ENCODE results near the gene PCID2. TPM values are rescaled to one million over a fixed set of nuclear protein-coding genes. Genes with fewer than 3 reads are reported as not detected.

PCID2 gene
- total and polyA plus RNA-seq, 2 of the 13 experiments (the other 11 are each of a cell fraction or from before 2014, with no cell fraction given), result 65.0 to 111 TPM

GRCh38 chr13:113231306-113232207 lies 23.1 kb upstream of the PCID2 start:
- POLR2A ChIA-PET, result interaction anchor here (1.1 to 1.3 kb wide), 2 partner anchors 12 to 22 kb away, joined by 3 read pairs; partner anchors contain the start of gene CUL4A
- in situ Hi-C loops (cut with HindIII; ENCODE audit: extremely low pct_ligation_motif_present, low pct_unique_long_range_greater_than_20kb), result no loop called here
- no peak for FAIRE-seq

More at GRCh38 chr13:113231306-113232207, 23.1 kb upstream of the PCID2 start:
- Histone ChIP-seq H3K9ac (ENCODE audit: insufficient read depth, low read depth, low read length) (no peak overlapping the region), H3K4me1 (ENCODE audit: insufficient read depth, low read length) (no peaks in the 10 kb centered on the region), H3K79me2 (ENCODE audit: insufficient read depth, low read length) (peaks cover 4% of the 10 kb centered on the region), H3K4me3 (replicated peaks in 1 of 3; ENCODE audit: insufficient read depth in 1 of 3, low read depth in 2 of 3, low read length in 3 of 3) (no peak overlapping the region), H3K27me3 (ENCODE audit: control insufficient read depth in 1 of 2, insufficient read depth in 2 of 2, low read length in 2 of 2) (no peaks in the 10 kb centered on the region), H3K27ac (ENCODE audit: extremely low read length, insufficient read depth, low read length) (peak overlapping the region; percentile 26), H4K20me1 (ENCODE audit: insufficient read depth, low read length) (peaks cover 6% of the 10 kb centered on the region; the same call in 1 of the 2 replicates), H2AFZ (ENCODE audit: low read length) (no peak overlapping the region), H3K9me3 (ENCODE audit: low read length) (no peaks in the 10 kb centered on the region), H3K36me3 (replicated peaks in 1 of 2; ENCODE audit: control insufficient read depth in 1 of 2, insufficient read depth in 2 of 2, low read length in 2 of 2) (peaks cover 16 to 61% of the 10 kb centered on the region in 2 experiments), H3K4me2 (ENCODE audit: low read depth, low read length) (no peak overlapping the region)
- intact Hi-C loops (cut with micrococcal nuclease; ENCODE audit: unreplicated experiment), result no loop called here
- BruUV-seq (replicated peaks), result TSS peak; percentile 5
- CTCF ChIA-PET (ENCODE audit: low intra/inter-chr PET ratio, low total read pairs), result no interaction called here
- DNase-seq (ENCODE audit: low spot score), result no peak
- TF ChIP-seq AGO2 (optimal IDR thresholded peaks at IDR 0.05; ENCODE audit: low read depth, low read length), result peak; percentile 76
- TF ChIP-seq ZNF546 (CRISPR knock-in tag; conservative IDR thresholded peaks at IDR 0.05), result no peak
- no peak for TF ChIP-seq PCBP1 (IDR thresholded peaks at IDR 0.05; ENCODE audit: borderline replicate concordance, low read depth, low read length)
- peak; percentile 74 for TF ChIP-seq ZMYM3 (CRISPR knock-in tag; IDR thresholded peaks at IDR 0.05)
- TF ChIP-seq HNRNPL (IDR thresholded peaks at IDR 0.05; ENCODE audit: low read depth, low read length), result peak; percentile 76
- TF ChIP-seq ZNF687 (CRISPR knock-in tag; IDR thresholded peaks at IDR 0.05), result peak; percentile 20; the same call in 1 of the 2 replicates
- peak; percentile 97 for TF ChIP-seq ZNF768 (CRISPR knock-in tag; IDR thresholded peaks at IDR 0.05)
- WGBS (ENCODE audit: low lambda C conversion rate), result 74% methylated on average over 11 of the region's 14 CpGs
- peak; percentile 56 for ATAC-seq

Measured in HepG2 (cell line).